Measurements from ENCODE around the gene GSTCD. TPM values are rescaled to one million over a fixed set of nuclear protein-coding genes. Genes with fewer than 3 reads are reported as not detected.
"Not testable (repeated sequence)": the region's sequence is repeated elsewhere in the genome, so short reads cannot be mapped to it uniquely, and the experiment has no call there.

The GSTCD gene
- total and polyA plus RNA-seq, 2 of the 4 experiments (the other 2 are of a cell fraction) = 5.2 to 20.3 TPM

DNA sequence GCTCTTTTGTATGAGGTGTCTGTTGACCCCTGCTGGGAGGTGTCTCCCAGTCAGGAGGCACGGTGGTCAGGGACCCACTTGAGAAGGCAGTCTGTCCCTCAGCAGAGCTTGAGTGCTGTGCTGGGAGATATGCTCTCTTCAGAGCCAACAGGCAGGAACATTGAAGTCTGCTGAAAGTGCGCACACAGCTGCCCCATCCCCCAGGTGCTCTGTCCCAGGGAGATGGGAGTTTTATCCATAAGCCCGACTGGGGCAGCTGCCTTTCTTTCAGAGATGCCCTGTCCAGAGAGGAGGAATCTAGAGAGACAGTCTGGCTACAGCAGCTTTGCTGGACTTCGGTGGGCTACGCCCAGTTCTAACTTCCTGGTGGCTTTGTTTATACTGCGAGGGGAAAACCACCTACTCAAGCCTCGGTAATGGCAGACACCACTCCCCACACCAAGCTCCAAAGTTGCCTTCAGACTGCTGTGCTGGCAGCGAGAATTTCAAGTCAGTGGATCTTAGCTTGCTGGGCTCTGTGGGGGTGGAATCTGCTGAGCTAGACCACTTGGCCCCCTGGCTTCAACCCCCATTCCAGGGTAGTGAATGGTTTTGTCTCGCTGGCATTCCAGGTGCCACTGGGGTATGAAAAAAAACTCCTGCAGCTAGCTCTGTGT lies 67.3 kb downstream of the GSTCD start:
- H3K56ac ChIP-seq (ENCODE audit: extremely low read depth, insufficient read depth, low read length); H4K5ac ChIP-seq (ENCODE audit: low read depth, low read length); CTCF ChIA-PET; in situ Hi-C loops (cut with MboI; ENCODE audit: low sequenced_read_pairs); dilution Hi-C loops (cut with HindIII; ENCODE audit: low sequenced_read_pairs, unreplicated experiment); H3K14ac ChIP-seq (replicated peaks; ENCODE audit: low read depth, low read length); H2BK120ac ChIP-seq (ENCODE audit: low read depth, low read length); H3K9me3 ChIP-seq (ENCODE audit: control insufficient read depth, insufficient read depth, low read length); H3K9ac ChIP-seq (ENCODE audit: low read depth, low read length); H3K9me1 ChIP-seq (ENCODE audit: insufficient read depth, low read length); DNase-seq; BruUV-seq (replicated peaks); H3K4me2 ChIP-seq (ENCODE audit: low read depth, low read length); intact Hi-C loops (cut with micrococcal nuclease); H3K27ac ChIP-seq (ENCODE audit: insufficient read depth, low read length); POLR2A ChIA-PET (ENCODE audit: unreplicated experiment); H4K8ac ChIP-seq (ENCODE audit: low read depth in 2 of 2, low read length in 2 of 2); H2BK5ac ChIP-seq (ENCODE audit: low read depth, low read length, poor library complexity, severe bottlenecking); H4K91ac ChIP-seq (ENCODE audit: insufficient read depth, low read depth, low read length); H2BK15ac ChIP-seq (ENCODE audit: low read depth, low read length); H3K79me1 ChIP-seq (ENCODE audit: low read depth in 1 of 2, low read length in 2 of 2); H2AK5ac ChIP-seq (ENCODE audit: low read depth, low read length); H3K23ac ChIP-seq (ENCODE audit: low read depth, low read length); H2AFZ ChIP-seq (replicated peaks; ENCODE audit: low read length, poor library complexity); ATAC-seq (ENCODE audit: low read depth); H3K4ac ChIP-seq (ENCODE audit: low read depth, low read length); H3K27me3 ChIP-seq (ENCODE audit: control insufficient read depth, insufficient read depth, low read length); H3K4me1 ChIP-seq (ENCODE audit: control insufficient read depth, insufficient read depth, low read length); H4K20me1 ChIP-seq (ENCODE audit: insufficient read depth, low read length); H3K36me3 ChIP-seq (ENCODE audit: control insufficient read depth, insufficient read depth, low read length); H2BK20ac ChIP-seq (ENCODE audit: low read depth, low read length); H3K4me3 ChIP-seq (ENCODE audit: insufficient read depth, low read depth, low read length); H3K18ac ChIP-seq (ENCODE audit: low read depth, low read length); H2AK9ac ChIP-seq (replicated peaks; ENCODE audit: low read depth, low read length, poor library complexity): not testable (repeated sequence)
- WGBS, 2 experiments (ENCODE audit: extremely low coverage in 2 of 2, insufficient read length in 1 of 2) = 100% methylated on average over 1 of the region's 9 CpGs; no CpG with 5 or more reads in 1 of the 2 experiments

All from IMR-90 (cell line).